Stimulated activated CD4-positive, alpha-beta T cell treated with anti-CD3 and anti-CD28 coated beads, Interleukin-15, amount 100 ng/mL, for 1 hour (primary cell): Measurements from ENCODE around the gene UBTD2.

Source experiments
- DNase-seq, 2 donors: peaks; one replicate each; pipeline ENCODE4 v3.0.0-alpha.2; 2020; ENCODE audit warnings: low read depth in 1 of 2, low spot score in 1 of 2

The UBTD2 gene

DNA sequence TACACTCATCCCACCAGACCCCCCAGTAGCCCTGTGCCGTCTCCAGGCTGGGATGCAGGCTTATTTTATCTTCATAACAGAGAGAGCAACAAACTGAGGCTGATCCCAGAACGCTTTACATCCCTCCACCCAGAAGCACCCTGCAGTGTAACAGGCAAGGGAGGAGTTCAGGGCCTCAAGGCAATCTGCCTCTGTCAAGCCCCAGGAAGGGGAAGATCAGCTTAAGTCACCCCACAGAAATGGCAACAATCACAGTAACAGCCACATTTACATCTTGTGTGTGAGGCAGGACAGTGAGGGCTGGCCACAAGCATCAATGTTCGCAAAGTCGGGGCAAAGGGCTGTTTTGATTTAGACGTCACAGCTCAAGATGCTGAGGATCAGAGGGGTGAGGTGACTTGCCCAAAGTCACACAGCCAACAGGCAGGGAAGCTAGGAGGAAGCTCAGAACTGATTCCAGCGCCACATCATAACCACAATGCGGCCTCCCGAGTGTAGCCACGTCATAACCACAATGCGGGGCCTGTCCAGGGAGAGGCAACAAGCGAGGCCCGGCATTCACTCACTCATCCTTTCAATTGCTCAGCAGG, 109.9 kb downstream of the UBTD2 start:
- peak; percentile 32 to 36 for DNase-seq

DNA sequence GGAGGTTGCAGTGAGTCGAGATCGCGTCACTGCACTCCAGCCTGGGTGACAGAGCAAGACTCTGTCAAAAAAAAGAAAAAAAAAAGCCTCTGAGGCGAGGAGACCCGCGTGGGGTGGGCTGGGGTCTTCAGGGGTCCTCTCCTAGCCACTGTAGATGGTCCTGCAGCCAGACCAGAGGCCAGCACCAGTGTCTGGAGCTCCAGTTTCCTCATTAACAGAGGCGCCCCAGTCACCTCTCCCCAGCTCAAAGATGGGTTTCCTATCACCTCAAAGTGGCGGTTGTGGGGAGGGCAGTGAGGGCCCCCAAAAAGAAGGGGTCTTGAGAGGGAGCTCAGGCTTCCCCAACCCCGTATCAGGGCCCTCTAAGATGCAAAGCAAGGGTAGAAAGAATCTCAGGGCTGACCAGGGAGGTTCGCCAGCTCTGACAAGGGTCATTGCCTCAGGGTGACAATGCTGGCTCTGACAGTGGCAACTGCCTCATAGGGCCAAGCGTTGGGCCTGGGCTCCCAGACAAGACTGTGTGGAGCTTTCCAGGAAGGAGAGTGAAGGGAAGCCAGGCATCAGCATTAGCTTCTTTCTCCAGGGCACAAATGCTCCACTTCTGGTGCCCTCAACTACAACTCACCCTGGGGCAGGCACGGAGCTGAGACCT, 110.5 kb downstream of the UBTD2 start:
- DNase-seq = no peak

DNA sequence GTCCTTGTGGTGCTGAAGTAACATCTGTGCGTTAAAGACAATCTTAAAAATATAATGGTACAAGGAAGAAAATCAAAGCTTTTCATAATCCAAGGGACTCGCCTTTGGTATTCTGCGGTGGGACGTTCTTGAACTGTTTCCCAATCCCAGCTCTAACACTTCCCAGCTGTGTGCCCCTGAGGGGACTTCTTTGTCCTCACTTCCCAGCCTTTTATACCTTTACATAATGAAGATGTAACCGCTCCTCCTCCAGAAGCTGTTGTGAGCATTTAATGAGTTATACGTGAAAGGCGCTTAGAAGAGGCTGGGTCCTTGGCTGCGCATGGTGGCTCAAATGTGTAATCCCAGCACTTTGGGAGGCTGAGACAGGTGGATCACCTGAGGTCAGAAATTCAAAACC, 112.4 kb downstream of the UBTD2 start:
- no peak for DNase-seq

DNA sequence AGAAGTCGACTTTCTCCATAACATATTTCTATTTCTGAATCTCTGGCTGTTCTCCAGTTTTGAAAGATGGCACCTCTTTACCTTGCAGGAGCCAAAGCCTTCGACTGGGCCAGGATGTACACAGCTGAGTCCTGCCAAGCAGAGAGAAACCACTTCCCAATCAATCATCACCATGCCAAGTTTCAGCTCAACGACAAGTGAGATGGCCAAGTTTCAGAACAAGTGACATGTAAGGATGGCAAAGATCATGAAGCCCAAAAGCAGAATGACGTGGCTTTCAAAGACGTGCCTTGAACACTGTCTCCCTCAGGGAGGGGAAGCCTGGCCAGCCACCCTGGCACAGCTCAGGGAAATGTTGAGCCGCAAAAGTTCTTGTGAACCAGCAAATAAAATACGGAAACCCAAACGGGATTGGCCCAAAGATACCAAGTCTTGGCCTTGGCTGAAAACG, 113.3 kb downstream of the UBTD2 start:
- DNase-seq = no peak

DNA sequence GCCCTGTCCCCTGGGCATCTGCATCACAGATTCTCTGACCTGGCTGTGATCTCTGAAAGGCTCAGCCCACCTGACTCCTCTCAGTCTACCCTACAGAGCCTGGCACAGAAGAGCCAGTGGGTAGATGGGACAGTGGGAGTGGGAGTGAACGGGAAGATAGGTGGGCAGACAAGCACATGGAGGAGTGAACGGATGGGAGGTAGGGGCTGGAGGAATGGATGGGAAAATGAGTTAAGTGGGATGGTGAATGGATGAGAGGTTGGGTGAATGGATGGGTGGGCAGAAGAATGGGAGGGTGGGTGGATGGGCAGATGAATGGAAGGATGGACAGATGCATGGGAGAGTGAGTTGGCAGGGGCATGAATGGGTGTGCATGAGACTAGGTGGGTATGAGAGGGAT, 114.3 kb downstream of the UBTD2 start:
- no peak for DNase-seq

DNA sequence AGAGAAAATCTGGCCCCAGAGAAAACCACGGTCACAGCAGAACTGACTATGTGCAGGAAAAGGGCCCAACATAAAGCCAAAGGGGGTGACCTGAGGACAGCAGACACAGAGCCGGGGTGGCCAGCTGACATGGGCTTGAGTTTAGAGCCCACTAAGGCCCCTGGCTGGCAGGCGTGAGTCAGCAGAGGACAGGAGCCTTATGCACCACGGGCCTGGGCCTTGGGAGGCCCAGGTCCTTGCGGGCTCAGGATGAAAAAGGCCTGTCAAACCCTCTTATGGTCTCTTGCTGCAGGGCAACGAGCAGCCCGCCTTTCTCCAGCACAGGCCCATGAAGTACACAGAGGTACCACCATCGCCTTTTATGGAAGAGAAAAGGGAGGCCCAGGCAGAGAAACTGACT, 115.3 kb downstream of the UBTD2 start:
- DNase-seq = no peak

DNA sequence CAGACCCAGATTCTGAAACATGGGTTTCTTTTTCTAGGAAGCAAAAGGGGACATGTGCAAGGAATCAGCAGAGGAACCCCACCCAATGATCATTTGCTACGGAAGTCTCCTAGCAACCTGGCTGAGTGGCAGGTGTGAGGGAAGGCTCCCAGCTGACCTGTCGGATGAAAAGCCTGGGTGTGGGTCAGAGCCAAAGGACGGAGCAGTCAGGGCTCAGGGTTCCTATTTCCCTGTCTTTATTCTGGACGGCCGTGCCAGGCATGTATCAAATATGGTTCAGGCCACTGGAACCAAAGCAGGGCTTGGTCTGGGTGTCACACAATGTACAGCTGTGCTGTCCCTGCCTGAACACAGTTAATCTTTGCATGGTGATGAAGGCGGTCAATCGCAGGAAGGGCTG, 115.7 kb downstream of the UBTD2 start:
- no peak for DNase-seq

DNA sequence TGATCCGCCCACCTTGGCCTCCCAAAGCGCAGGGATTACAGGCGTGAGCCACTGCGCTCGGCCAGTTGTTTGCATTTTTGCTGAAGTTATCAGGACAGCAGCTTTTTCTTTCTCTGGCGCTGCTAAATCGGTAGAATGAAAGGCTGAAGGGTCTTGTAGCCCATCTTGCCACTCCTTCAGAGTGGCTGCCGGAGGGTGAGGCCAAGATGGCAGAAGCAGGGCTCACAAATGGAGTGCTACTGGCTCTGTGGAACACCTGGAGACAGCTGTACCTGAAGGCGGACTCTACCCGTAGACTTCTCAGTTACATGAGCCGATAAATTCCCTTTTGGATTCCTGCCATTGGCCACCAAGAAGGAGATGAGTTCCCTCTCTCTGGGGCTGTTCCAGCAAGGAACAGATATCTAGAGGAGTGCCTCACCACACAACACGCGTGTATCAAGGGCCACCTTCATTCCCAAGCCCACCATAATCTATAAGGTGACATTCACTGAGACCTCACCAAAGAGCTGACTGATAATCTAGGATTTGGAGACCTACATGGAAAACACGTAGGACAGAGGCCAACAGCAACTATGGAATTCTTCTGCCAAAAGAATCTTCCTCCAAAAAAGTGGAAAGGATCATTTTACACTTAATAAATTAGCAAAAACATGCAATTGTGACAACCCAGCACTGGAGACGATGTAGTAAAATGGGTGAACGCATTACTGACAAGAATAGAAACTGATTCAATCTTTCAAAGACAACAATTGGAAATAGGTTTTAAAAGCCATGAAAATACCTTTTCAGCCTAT, 117.3 kb downstream of the UBTD2 start:
- no peak for DNase-seq

DNA sequence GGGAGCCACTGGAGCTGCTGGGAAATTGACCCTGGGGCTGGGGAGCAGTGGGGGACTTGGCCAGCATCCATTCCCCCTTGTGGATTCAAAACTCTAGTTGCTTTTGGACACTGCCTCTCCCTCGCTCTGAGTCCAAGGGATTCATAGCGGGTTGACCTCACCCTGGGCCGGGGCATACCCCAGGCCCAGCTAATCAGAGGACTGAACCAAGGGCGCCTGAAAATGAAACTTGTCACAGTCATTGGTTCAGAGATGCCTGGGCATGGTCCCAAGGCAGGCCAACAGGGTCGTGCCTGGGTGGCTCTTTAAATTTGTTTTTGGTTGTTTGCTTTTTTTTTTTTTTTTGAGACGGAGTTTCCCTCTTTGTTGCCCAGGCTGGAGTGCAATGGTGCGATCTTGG, 118.1 kb downstream of the UBTD2 start:
- DNase-seq = no peak

DNA sequence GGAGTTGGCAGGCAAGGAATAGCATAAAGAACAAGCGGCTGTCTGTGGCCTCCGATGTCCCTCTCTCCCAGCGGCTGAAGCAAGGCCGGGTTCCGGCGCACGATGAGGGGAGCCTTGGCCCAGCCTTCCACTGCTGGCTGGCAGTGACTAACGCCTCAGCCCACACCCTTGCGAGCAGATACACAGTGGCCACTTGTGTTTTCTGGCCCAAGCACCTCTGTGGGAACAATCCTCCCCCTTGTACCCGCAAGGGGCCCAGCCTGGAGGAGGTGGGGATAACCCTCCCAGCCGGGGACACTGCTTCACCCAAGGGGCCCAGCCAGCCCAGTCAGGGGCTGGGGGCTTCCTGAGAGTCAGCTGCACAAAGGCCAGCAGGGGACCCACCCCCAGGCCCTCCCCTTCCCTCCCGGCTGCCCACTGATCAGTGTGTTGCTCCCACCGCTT, 118.8 kb downstream of the UBTD2 start:
- no peak for DNase-seq

DNA sequence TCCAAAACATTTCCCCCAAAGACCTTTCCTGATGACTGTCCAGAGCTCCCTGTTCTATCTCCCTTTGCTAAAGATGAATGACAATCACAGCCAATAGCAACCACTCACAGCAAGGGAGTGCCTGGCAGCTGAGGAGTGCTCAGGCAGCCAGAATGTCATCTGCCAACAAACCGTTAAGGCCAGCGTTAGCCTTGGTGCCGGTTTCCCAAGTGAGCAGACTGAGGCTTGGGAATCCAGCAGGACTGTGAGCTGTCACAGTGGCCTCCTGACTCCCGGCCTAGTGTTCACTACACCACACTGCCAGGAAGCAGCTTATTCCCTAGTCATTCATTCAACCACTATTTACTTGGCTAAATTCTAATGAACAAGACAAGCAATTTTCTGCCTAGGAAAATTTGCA, 120.2 kb downstream of the UBTD2 start:
- DNase-seq = no peak

DNA sequence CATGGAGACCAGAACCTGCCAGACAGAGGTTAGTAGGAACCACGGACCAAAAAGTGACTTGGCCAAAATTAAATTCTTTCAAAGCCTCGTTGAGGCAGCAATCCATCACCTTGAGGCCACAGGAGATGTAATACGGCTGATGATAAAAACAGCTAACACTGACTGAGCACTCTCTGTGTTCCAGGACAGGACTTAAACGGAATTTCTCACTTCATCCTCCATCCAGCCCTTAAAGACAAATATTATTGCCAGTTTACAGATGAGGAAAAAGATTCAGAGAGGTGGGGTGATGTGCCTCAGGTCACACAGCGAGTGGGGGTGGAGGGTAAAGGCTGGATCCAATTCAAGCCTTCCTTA, 120.6 kb downstream of the UBTD2 start:
- no peak for DNase-seq

DNA sequence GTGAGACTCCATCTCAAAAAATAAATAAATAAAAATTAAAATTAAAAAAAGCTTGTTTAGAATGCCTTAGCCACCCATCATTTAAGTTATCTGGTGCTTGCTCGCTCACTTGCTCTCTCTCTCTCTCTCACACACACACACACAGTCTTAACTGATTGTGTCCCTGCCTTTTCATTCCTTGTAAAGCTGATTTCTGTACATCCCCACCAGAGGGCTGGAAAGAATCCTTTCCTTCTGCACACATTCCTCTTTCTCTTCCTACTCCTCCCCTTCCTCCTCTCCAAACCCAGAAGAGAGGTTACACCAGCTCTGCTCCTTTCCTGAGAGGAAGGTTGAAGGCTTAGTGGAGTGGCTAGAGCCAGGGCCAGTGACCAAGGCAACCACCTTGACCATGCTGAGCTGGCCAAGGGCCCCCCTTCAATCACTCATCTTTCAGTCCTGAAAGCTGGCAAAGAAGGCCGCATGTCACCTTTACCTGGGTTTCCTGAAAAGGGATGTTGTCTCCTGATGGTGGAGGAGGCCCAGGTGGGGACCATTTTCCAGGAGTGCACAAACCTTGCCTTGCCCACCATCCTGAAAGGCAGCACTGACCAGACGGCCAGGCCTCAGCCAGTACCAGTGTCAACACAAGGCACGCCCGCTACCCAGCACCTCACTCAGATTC, 121.1 kb downstream of the UBTD2 start:
- no peak for DNase-seq

DNA sequence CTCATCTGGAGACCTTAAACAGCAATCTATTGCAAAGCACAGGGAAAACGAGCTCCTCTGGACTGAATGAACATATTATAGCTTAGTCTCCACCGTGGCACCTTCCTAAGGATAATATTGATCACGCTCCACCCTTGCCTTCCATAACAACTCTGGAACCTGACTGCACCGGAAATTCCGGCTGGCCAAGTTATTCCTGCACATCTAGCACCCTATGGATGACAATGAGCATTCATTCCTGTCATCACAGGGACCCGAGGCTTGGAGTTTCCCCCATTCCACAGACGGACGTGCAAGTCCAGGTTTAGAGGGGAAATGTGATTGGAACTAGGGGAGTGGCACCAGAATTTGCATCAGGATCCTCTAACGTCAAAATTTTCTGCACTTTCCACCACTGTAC, 123.1 kb downstream of the UBTD2 start:
- DNase-seq = no peak
